ENCODE results near the gene IFNL3. TPM values are rescaled to one million over a fixed set of nuclear protein-coding genes. Genes with fewer than 3 reads are reported as not detected.
A peak's percentile ranks its signal among the peaks of the same experiment; 100 is the strongest.
"Not testable (repeated sequence)": the region's sequence is repeated elsewhere in the genome, so short reads cannot be mapped to it uniquely, and the experiment has no call there.

Gene IFNL3
- total RNA-seq, 1 donor from 2014 or later = not detected

- no peak for DNase-seq (ENCODE audit: low read depth in 2 of 2)
These were observed 26.4 kb downstream of the IFNL3 start for GRCh38 chr19:39218230-39219007.

DNA sequence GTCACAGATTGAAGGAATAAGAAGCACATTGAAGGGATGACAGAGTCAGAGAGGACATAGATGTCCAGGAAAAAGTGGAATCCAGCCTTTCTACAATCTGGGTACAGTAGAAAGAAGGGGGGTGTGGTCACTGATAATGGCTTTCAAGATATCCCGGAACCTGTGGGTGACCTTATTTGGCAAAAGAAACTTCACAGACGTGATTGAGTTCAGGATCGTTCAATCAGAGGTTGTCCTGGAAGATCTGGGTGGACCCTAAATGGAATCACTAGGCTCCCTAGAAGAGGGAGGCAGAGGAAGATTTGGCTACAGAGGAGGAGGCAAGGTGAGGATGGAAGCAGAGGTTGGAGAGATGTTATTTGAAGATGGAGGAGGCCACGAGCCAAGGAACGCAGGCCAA, 27.7 kb downstream of the IFNL3 start:
- DNase-seq (ENCODE audit: low read depth in 2 of 2) = no peak

DNA sequence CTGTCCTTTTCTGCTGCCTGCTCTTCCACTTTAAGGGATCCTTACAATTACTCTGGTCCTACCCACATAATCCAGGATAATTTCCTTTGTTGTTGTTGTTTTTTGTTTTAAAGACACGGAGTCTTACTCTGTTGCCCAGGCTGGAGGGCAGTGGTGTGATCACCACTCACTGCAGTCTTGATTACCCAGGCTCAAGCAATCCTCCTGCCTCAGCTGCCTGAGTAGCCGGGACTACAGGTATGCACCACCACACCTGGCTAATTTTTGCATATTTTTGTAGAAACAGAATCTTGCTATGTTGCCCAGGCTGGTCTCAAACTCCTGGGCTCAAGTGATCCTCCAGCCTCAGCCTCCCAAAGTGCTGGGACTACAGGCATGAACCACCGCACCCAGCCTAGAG, 29.5 kb downstream of the IFNL3 start:
- not testable (repeated sequence) for DNase-seq (ENCODE audit: low read depth in 2 of 2)

- DNase-seq (ENCODE audit: low read depth in 2 of 2) = peak in 1 of 2 donors; percentile 17
These were observed 32.4 kb downstream of the IFNL3 start for GRCh38 chr19:39212375-39212742.

- no peak for DNase-seq (ENCODE audit: low read depth in 2 of 2)
These were observed 33.0 kb downstream of the IFNL3 start for GRCh38 chr19:39211731-39212374.

DNA sequence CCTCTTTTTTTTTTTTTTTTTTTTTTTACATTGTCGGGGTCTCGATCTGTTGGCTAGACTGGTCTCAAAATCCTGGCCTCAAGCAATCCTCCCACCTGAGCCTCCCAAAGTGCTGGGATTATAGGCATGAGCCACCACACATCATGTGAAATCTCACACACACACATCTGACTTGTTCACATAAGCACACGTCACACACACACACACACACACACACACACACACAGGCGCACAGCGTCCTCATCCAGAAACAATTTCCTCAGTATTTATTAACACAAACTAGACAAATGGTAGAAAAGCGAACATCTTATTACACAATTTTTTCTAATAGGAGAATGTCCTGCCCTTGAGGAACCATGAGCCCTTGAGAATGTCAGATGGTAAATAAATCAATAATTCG, 35.6 kb downstream of the IFNL3 start:
- no peak for DNase-seq (ENCODE audit: low read depth in 2 of 2)

DNA sequence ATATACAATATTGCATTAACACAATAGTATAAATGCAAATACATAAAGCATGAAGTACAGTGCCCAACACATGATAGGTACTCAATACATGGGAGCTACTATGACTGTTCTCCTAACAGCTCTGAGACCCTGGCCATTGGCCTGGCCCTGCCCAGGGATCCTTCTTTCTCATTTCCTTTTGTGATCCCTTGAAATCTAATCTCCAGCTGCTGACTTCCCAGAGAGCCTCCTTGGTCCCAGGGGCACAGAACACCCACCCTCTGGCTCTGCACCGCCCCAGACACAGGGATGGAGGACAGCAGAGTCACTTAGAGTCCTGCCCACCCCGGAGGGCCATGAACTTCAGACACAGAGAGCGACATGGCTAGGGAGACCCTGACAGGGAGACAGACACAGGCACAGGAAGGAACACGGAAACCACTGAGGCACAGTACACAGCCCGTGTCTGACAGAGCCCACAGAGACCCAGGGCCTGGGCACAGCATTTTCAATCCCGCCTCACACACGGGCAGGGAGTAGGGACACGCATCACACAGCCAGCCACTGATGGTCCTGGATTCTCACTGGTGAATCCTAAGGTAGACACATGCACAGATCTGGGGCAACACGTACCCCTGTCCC, 36.5 kb downstream of the IFNL3 start:
- no peak for DNase-seq (ENCODE audit: low read depth in 2 of 2)

GRCh38 chr19:39207293-39207836, 37.4 kb downstream of the IFNL3 start:
- no peak for DNase-seq (ENCODE audit: low read depth in 2 of 2)

DNA sequence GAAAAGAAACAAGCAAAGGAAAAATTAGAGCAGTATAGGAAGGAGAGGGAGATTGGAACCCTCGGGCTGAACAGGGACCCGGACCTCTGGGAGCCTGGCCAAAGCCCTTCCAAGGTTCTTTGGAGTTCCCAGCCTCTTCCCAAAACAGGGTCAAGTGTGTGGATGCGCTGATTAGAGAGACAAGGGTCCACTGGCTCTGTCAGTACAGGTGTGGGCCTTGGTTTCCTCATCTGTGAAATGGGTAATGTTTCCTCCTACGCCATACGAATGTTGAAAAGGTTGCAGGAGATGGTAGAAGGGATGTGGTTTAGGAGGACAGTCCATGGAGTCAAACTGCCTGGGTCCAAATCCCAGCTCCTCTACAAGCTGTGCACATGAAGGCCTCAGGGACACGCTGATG, 38.7 kb downstream of the IFNL3 start:
- no peak for DNase-seq (ENCODE audit: low read depth in 2 of 2)

- no peak for DNase-seq (ENCODE audit: low read depth in 2 of 2)
These were observed 39.4 kb downstream of the IFNL3 start for GRCh38 chr19:39205449-39205764.

- DNase-seq (ENCODE audit: low read depth in 2 of 2) = no peak
These were observed 41.1 kb downstream of the IFNL3 start, which contains the start of gene SYCN for GRCh38 chr19:39203372-39204341. Gene SYCN, minus strand, starts transcription at chr19:39204263. Its CDS starts 9 bp downstream, at chr19:39204254.

- DNase-seq (ENCODE audit: low read depth in 2 of 2) = no peak
These were observed 41.8 kb downstream of the IFNL3 start for GRCh38 chr19:39202998-39203355.

- DNase-seq (ENCODE audit: low read depth in 2 of 2) = no peak
These were observed 44.0 kb downstream of the IFNL3 start for GRCh38 chr19:39200803-39201115.

DNA sequence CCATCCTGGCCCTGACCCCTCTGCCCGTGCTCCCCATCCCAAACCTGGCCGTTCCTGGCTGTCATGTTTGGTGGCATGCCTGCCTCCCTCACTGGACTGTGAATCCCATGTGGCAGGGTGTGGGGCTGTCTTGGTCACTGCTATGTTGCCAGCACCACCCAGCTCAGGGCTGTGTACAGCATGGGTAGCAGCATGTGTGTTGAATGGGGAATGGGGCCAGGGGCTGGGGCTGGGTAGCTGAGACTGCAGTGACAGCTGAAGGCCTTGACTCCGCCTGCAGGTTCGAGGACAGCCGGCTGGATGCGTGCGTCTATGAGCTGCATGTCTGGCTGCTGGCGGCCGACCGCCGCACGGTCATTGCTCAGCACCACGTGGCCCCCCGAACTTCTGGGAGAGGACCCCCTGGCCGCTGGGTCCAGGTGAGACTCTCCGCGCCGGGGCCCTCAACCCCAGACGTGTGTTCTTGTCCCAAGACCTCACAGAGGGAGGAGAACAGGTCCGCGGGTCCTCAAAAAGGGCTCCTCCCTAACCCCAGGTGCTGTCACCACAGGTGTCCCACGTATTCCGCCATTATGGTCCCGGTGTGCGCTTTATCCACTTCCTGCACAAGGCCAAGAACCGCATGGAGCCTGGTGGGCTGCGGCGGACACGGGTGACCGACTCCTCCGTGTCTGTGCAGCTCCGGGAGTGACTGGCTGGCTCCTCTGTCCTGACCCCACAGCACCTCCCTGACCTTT, 44.6 kb downstream of the IFNL3 start:
- DNase-seq (ENCODE audit: low read depth in 2 of 2) = no peak

DNA sequence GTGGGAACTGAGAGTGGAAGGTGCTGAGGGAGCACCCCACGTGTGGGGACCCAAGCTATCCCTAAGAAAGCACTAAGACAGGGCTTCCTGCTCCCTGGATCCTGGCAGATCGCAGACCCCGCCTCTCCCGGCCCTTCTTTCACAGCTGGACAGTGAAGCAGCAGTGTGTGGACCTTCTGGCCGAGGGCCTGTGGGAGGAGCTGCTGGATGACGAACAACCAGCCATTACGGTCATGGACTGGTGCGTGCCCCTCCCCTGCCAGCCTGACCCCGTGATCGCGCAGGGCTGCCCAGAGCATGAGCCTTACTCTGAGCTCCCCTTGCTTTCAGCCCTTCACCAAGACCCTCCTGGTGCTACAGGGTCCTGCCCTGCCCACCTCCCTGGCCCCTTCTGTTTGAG, 45.8 kb downstream of the IFNL3 start:
- DNase-seq (ENCODE audit: low read depth in 2 of 2) = peak in 1 of 2 donors; percentile 36

GRCh38 chr19:39197808-39198207, 47.0 kb downstream of the IFNL3 start:
- DNase-seq (ENCODE audit: low read depth in 2 of 2) = no peak

- DNase-seq (ENCODE audit: low read depth in 2 of 2) = no peak
These were observed 47.8 kb downstream of the IFNL3 start, which contains the start of gene NCCRP1 for GRCh38 chr19:39196860-39197562. Gene NCCRP1, plus strand, starts transcription at chr19:39196964. Its CDS starts 19 bp downstream, at chr19:39196983.

DNA sequence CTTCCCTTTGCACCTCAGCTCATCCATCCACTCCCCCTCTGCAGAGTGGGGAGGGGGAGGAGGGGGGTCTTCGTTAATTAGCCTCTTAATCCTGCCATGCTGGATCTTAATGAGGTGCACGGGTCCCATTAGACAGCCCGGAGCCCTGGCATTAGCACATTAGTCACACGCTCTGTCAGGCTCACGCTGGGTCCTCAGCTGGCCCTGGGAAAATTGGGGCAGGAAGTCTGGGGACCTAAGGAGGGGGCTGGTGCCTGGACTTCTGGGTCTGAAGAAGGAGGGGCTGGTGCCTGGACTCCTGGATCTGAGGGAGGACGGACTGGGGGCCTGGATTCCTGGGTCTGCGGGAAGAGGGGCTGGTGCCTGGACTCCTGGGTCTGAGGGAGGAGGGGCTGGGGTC, 48.5 kb downstream of the IFNL3 start:
- no peak for DNase-seq (ENCODE audit: low read depth in 2 of 2)

GRCh38 chr19:39195755-39196154, 49.1 kb downstream of the IFNL3 start:
- no peak for DNase-seq (ENCODE audit: low read depth in 2 of 2)

Measured in dermis microvascular lymphatic vessel endothelial cell (primary cell).